Panc1 (cell line): Measurements from ENCODE around the gene RPS17.

Source experiments
- CTCF ChIP-seq: fragments of 450-650 bp; IDR thresholded peaks from 2 replicates; pipeline ENCODE4 v1.5.1; 2017; ENCODE audit warnings: mild to moderate bottlenecking
- SIN3A ChIP-seq: IDR thresholded peaks from 2 replicates; pipeline ENCODE4 v1.6.1; 2012; ENCODE audit warnings: low read depth, mild to moderate bottlenecking, low read length, moderate library complexity, borderline replicate concordance; ENCODE audit not compliant: insufficient read depth

- no peak for TF ChIP-seq CTCF
- TF ChIP-seq SIN3A = no peak
Measured at GRCh38 chr15:82539691-82540054, 584 bp downstream of the RPS17 start.
